CD4-positive, alpha-beta T cell treated with Interleukin-17A for 4 hours (primary cell): Measurements from ENCODE around the gene SCNM1.
A peak's percentile ranks its signal among the peaks of the same experiment; 100 is the strongest.
"Not testable (repeated sequence)": the region's sequence is repeated elsewhere in the genome, so short reads cannot be mapped to it uniquely, and the experiment has no call there.

ENCODE experiments used
- DNase-seq: peaks from one replicate; pipeline ENCODE4 v3.0.0-alpha.2; 2020; ENCODE audit warnings: mixed read lengths

Gene SCNM1

DNA sequence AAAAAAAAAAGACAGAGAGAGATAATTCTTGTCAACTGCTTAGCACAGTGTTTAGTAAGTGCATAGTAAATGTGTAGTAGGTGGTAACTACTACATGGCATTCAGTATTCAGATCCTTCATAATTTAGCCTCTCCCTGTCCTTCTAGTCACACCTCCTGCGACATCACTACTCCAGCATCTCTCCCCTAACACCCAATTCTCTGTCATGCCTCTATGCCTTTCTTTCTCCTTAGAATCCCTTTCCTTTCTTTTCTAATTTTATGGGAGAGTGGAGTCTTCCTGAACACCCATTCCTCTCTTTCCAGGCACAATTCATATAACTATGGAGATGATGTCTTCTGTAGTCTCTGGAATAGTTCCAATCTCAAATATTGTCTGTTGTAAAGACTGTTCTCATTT, 27.9 kb downstream of the SCNM1 start:
- DNase-seq, result no peak

GRCh38 chr1:151194894-151195594, 29.1 kb downstream of the SCNM1 start:
- not testable (repeated sequence) for DNase-seq

DNA sequence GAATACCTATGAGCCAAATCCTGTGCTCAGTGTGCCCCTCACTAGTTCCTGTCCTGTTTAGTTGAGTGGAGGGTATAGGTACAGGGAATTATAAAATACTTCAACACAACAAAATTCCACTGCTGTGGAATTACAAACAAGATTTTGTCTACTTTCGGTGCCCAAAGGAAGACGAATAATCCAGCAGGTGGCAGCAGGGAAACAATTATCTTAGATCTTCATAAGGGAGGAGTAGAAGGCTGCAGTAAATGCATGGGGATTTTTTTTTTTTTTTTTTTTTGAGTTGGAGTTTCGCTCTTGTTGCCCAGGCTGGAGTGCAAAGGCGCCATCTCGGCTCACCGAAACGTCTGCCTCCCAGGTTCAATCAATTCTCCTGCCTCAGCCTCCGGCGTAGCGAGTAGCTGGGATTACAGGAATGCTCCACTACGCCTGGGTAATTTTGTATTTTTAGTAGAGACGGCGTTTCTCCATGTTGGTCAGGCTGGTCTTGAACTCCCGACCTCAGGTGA, 30.4 kb downstream of the SCNM1 start:
- peak; percentile 62 for DNase-seq

DNA sequence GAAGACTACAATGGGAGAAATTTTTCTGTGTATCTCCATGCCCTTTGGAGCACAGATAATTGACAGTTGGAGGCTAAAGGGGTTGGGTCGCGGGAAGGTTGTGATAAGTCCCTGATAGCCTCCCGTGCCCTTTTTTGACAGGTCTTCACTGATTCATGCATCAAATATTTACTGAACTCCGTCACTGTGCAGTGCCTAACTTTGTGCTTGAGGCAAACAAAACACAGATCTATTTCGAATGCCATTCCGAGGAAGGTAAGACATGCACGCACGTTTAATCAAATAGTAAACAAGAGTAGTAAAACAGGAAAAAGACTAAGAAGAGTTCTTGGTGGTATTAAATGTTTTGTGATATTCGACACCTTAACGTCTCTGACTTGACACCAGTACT, 31.9 kb downstream of the SCNM1 start:
- peak; percentile 7 for DNase-seq

- peak; percentile 99 for DNase-seq
These were observed 32.5 kb downstream of the SCNM1 start, which contains the start of gene PIP5K1A for GRCh38 chr1:151198254-151199127. Gene PIP5K1A, plus strand, starts transcription at chr1:151198552. Its CDS starts 445 bp downstream, at chr1:151198997.

DNA sequence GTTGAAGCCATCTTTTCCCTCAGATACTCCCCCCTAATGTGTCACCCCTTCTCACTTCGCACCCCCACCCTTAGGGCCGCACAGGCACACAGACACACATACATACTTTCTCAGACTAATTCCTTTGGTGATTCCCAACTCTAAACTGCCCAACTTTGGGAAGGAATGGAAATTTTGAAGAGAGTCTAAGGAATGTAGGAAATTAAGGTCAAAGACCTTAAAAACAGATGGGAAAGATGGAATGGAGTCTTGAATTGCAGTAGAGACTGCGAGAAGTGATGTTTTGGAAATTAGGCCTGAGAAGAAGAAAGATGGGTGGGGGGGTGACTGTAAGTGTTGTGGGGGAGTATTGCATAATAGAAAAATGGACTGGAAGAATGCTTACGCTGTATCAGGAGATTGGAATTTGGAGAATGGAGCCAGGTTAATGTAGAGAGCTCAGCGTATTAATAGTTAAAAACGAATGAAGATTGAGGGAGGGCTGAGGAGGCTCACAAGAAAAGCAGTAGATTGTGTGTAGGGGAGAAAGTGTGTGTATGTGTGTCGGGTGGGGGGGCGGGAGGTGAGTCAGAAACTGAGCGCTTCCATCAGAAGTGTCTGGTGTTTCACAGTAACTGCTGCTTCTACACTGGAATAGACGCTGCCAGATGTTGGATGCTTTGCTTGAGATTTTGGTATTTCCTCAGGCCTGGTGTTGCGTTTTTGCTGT, 34.1 kb downstream of the SCNM1 start:
- peak; percentile 52 for DNase-seq

- DNase-seq, result not testable (repeated sequence)
These were observed 39.5 kb downstream of the SCNM1 start for GRCh38 chr1:151205381-151205965.

DNA sequence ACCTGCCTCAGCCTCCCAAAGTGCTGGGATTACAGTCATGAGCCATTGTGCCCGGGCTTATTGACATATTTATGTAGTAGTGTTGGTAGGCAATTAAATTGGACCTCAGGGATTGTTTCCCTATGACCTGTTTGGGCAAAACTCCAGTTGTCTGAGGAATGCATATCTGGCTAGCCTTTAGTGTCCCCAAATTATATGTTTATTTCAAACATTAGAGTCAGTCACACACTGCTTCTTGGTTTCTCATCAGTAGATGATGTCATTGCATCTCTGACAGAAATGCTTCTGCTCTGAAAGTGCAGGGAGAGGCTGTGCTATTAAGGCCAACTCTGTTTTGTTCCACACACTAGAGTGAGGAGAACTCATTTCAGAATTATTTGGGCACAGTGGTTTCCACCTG, 44.9 kb downstream of the SCNM1 start:
- no peak for DNase-seq

DNA sequence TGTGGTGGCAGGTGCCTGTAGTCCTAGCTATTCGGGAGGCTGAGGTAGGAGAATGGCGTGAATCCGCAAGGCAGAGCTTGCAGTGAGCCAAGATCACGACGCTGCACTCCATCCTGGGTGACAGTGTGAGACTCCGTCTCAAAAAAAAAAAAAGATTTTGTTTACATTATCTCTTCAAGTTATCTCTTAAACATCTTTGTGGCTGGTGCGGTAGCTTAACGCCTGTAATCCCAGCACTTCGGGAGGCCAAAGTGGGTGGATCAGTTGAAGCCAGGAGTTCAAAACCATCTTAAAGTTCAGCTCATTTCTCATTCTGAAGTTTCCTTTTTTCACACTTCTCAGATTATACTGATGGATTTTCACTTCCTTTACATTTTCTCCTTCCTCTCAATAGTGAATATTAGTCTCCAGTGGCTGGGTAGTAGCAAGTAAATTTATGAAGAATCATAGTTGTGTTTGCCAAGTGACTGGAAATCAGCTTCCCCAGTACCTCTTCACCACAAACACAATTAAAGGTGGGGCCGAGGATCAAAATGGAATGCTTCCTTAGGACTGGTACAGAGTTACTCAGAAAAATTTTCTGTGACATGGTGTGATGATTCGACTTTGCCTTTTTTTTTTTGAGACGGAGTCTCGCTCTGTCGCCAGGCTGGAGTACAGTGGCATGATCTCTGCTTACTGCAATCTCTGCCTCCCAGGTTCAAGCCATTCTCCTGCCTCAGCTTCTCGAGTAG, 46.2 kb downstream of the SCNM1 start:
- DNase-seq, result peak; percentile 4

DNA sequence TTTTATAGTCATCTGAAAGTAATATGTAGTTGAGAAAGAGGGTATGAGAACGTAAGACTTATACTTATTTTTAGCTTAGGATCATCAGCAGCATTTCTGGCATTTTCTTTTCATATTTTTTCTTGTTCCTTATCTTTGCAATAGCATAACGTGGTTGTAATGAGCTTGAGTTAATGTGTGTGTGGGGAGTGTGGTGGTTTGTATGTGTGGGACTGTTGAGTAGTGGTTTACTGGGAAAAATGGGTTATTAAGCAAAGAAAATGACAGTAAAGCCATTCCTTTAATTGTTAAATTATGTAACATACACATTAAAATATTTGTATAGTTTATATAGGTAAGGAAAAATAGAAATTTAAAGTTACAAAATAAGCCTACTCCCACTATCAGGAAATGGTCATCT, 47.6 kb downstream of the SCNM1 start:
- no peak for DNase-seq
